Activated CD4-positive, alpha-beta T cell treated with anti-CD3 and anti-CD28 coated beads for 36 hours (primary cell): ENCODE measurements around the gene LRRC8A. TPM values are rescaled to one million over a fixed set of nuclear protein-coding genes. Genes with fewer than 3 reads are reported as not detected.
"Not testable (repeated sequence)": the region's sequence is repeated elsewhere in the genome, so short reads cannot be mapped to it uniquely, and the experiment has no call there.

Experiments used
- ATAC-seq: fragments of 200-7000 bp; cut with Tn5 transposase; one replicate; pipeline ENCODE4 v1.10.0; 2021; ENCODE audit warnings: mild to moderate bottlenecking, moderate library complexity
- CTCF ChIA-PET: fragments of 350-600 bp; sonication (Branson Sonifier 250); formaldehyde crosslinking; loops from one replicate; lab custom pipeline; 2021; ENCODE audit warnings: antibody characterized with exemption; lab: Charles Lee
- POLR2A ChIA-PET: fragments of 350-600 bp; sonication (Branson Sonifier 250); formaldehyde crosslinking; loops from one replicate; lab custom pipeline; 2021; ENCODE audit warnings: antibody characterized with exemption, inconsistent platforms; lab: Charles Lee
- DNase-seq: peaks from one replicate; pipeline ENCODE4 v3.0.0-alpha.2; 2020
- H3K27ac Mint-ChIP-seq: one replicate; pipeline ENCODE4 v1.8.0; 2021; ENCODE audit warnings: mixed read lengths
- H3K27me3 Mint-ChIP-seq: one replicate; pipeline ENCODE4 v1.8.0; 2021; ENCODE audit warnings: mixed read lengths
- H3K36me3 Mint-ChIP-seq: one replicate; pipeline ENCODE4 v1.8.0; 2021; ENCODE audit warnings: low read depth, mixed read lengths
- H3K4me1 Mint-ChIP-seq: one replicate; pipeline ENCODE4 v1.8.0; 2021; ENCODE audit warnings: mixed read lengths
- H3K4me3 Mint-ChIP-seq: one replicate; pipeline ENCODE4 v1.8.0; 2021; ENCODE audit warnings: mild to moderate bottlenecking, moderate library complexity, mixed read lengths
- H3K9me3 Mint-ChIP-seq: one replicate; pipeline ENCODE4 v1.8.0; 2021; ENCODE audit warnings: low read depth, mixed read lengths
- intact Hi-C, 2 experiments: fragments of 100-400 bp; cut with DNase I in 1 of 2; cut with micrococcal nuclease in 1 of 2; formaldehyde crosslinking; loops; one replicate each; pipeline versions ENCODE4 v1.14.2 to v1.15.1; 2022 to 2024; cut with DNase I, micrococcal nuclease
- total RNA-seq, 2 experiments: library from RNA; stranded (reverse); gene quantifications; one replicate each; pipeline ENCODE4 v1.2.3, GENCODE V29; 2021

LRRC8A gene
- 10 to 100 TPM; 14.9 to 15.5 TPM for total RNA-seq

GRCh38 chr9:128881884-128882676 lies at the start of gene LRRC8A, which contains the start of gene KYAT1:
Gene LRRC8A (plus strand): TSS chr9:128882133. CDS start chr9:128907165, 25,032 bp downstream.
Gene KYAT1 (minus strand): TSS chr9:128881950. CDS start chr9:128845405, 36,545 bp downstream.
- peaks cover 13% of the 10 kb centered on the region for H3K36me3 Mint-ChIP-seq
- H3K4me1 Mint-ChIP-seq, result peaks cover 56% of the 10 kb centered on the region
- DNase-seq (peak; percentile 99), ATAC-seq (peak; percentile 95)
- H3K27ac Mint-ChIP-seq, result peak within 1 kb of the TSS; percentile 91
- H3K4me3 Mint-ChIP-seq, result peak within 1 kb of the TSS; percentile 94
- H3K9me3 Mint-ChIP-seq, result no peaks in the 10 kb centered on the region
- POLR2A ChIA-PET, result interaction anchor here (0.6 to 1.0 kb wide), 3 partner anchors 66 to 184 kb away, joined by 3 to 8 read pairs (median 4); no protein-coding TSS in a partner anchor
- intact Hi-C loops, result loop anchor here (1.0 to 5.0 kb wide), 27 partner anchors 19 to 815 kb away; partner anchors contain the start of genes DOLK (in 2 of the 2), ENDOG (in 2 of the 2), NUP188 (in 2 of the 2) and DOLPP1 (in 1 of the 2)
- CTCF ChIA-PET, result interaction anchor here (0.6 to 5.7 kb wide), 4 partner anchors 19 to 167 kb away, joined by 3 to 29 read pairs (median 6); no protein-coding TSS in a partner anchor
- no peaks in the 10 kb centered on the region for H3K27me3 Mint-ChIP-seq

- no peaks in the 10 kb centered on the region for H3K27me3 Mint-ChIP-seq
- peaks cover 10% of the 10 kb centered on the region for H3K4me1 Mint-ChIP-seq
- H3K27ac Mint-ChIP-seq, result no peak overlapping the region
- H3K4me3 Mint-ChIP-seq, result no peak overlapping the region
- peaks cover 18% of the 10 kb centered on the region for H3K36me3 Mint-ChIP-seq
- no peak for ATAC-seq
- no peak for DNase-seq
- POLR2A ChIA-PET, result no interaction called here
- intact Hi-C loops, result no loop called here
- H3K9me3 Mint-ChIP-seq, result no peaks in the 10 kb centered on the region
- CTCF ChIA-PET, result no interaction called here
Measured at GRCh38 chr9:128833696-128834095, 48.2 kb upstream of the LRRC8A start.

- ChIA-PET POLR2A (no interaction called here), CTCF (no interaction called here)
- Mint-ChIP-seq H3K4me1 (no peaks in the 10 kb centered on the region), H3K27me3 (no peaks in the 10 kb centered on the region), H3K27ac (no peak overlapping the region), H3K9me3 (no peaks in the 10 kb centered on the region), H3K4me3 (no peak overlapping the region), H3K36me3 (peaks cover 16% of the 10 kb centered on the region)
- no peak for ATAC-seq
- no peak for DNase-seq
- intact Hi-C loops, result no loop called here
Measured at GRCh38 chr9:128835246-128836210, 46.4 kb upstream of the LRRC8A start.

GRCh38 chr9:128836509-128837145 lies 45.3 kb upstream of the LRRC8A start:
- DNase-seq, result no peak
- CTCF ChIA-PET, result no interaction called here
- Mint-ChIP-seq H3K9me3 (no peaks in the 10 kb centered on the region), H3K27me3 (no peaks in the 10 kb centered on the region), H3K4me1 (no peaks in the 10 kb centered on the region), H3K4me3 (no peak overlapping the region), H3K36me3 (peaks cover 16% of the 10 kb centered on the region), H3K27ac (no peak overlapping the region)
- ATAC-seq, result no peak
- POLR2A ChIA-PET, result no interaction called here
- intact Hi-C loops, result no loop called here

- Mint-ChIP-seq H3K36me3 (peaks cover 16% of the 10 kb centered on the region), H3K27me3 (no peaks in the 10 kb centered on the region), H3K4me3 (no peak overlapping the region), H3K27ac (no peak overlapping the region), H3K9me3 (no peaks in the 10 kb centered on the region), H3K4me1 (no peaks in the 10 kb centered on the region)
- ChIA-PET CTCF (interaction anchor here (0.6 kb wide), 1 partner anchor 543 kb away, joined by 3 read pairs; no protein-coding TSS in a partner anchor), POLR2A (no interaction called here)
- no peak for ATAC-seq
- intact Hi-C loops, result no loop called here
- DNase-seq, result no peak
Measured at GRCh38 chr9:128838338-128838737, 43.6 kb upstream of the LRRC8A start.

- Mint-ChIP-seq H3K27me3 (no peaks in the 10 kb centered on the region), H3K4me1 (no peaks in the 10 kb centered on the region), H3K4me3 (no peak overlapping the region), H3K27ac (no peak overlapping the region), H3K36me3 (peaks cover 8% of the 10 kb centered on the region), H3K9me3 (no peaks in the 10 kb centered on the region)
- no peak for DNase-seq
- ChIA-PET POLR2A (interaction anchor here (0.7 kb wide), 1 partner anchor 434 kb away, joined by 6 read pairs; no protein-coding TSS in a partner anchor), CTCF (interaction anchor here (0.6 kb wide), 1 partner anchor 92 kb away, joined by 3 read pairs; no protein-coding TSS in a partner anchor)
- ATAC-seq, result no peak
- intact Hi-C loops, result no loop called here
Measured at GRCh38 chr9:128840524-128840923, 41.4 kb upstream of the LRRC8A start.

- H3K27me3 Mint-ChIP-seq, result no peaks in the 10 kb centered on the region
- ChIA-PET CTCF (interaction anchor here (1.3 kb wide), 1 partner anchor 10 kb away, joined by 4 read pairs; no protein-coding TSS in a partner anchor), POLR2A (no interaction called here)
- H3K9me3 Mint-ChIP-seq, result no peaks in the 10 kb centered on the region
- H3K4me1 Mint-ChIP-seq, result no peaks in the 10 kb centered on the region
- no peak overlapping the region for H3K4me3 Mint-ChIP-seq
- DNase-seq (no peak), ATAC-seq (no peak)
- H3K36me3 Mint-ChIP-seq, result peaks cover 8% of the 10 kb centered on the region
- H3K27ac Mint-ChIP-seq, result no peak overlapping the region
- intact Hi-C loops, result no loop called here
Measured at GRCh38 chr9:128841694-128842492, 40.0 kb upstream of the LRRC8A start.

- H3K27ac Mint-ChIP-seq, DNase-seq, H3K4me3 Mint-ChIP-seq, CTCF ChIA-PET, H3K27me3 Mint-ChIP-seq, ATAC-seq, POLR2A ChIA-PET, H3K4me1 Mint-ChIP-seq, intact Hi-C loops, H3K9me3 Mint-ChIP-seq: not testable (repeated sequence)
- peaks cover 10% of the 10 kb centered on the region for H3K36me3 Mint-ChIP-seq
Measured at GRCh38 chr9:128843171-128843570, 38.8 kb upstream of the LRRC8A start.

- H3K9me3 Mint-ChIP-seq, result peaks cover 3% of the 10 kb centered on the region
- ATAC-seq (no peak), DNase-seq (no peak)
- H3K27ac Mint-ChIP-seq, result no peak overlapping the region
- H3K27me3 Mint-ChIP-seq, result no peaks in the 10 kb centered on the region
- H3K4me3 Mint-ChIP-seq, result no peak overlapping the region
- ChIA-PET POLR2A (no interaction called here), CTCF (interaction anchor here (0.8 to 1.6 kb wide), 2 partner anchors 18 to 56 kb away, joined by 3 to 5 read pairs; no protein-coding TSS in a partner anchor)
- H3K36me3 Mint-ChIP-seq, result peaks cover 15% of the 10 kb centered on the region
- no peaks in the 10 kb centered on the region for H3K4me1 Mint-ChIP-seq
- intact Hi-C loops, result no loop called here
Measured at GRCh38 chr9:128845186-128845931, 36.6 kb upstream of the LRRC8A start.

GRCh38 chr9:128846680-128847030 lies 35.3 kb upstream of the LRRC8A start:
- intact Hi-C loops, result no loop called here
- CTCF ChIA-PET, result interaction anchor here (0.7 kb wide), 1 partner anchor 16 kb away, joined by 3 read pairs; no protein-coding TSS in a partner anchor
- no peak for DNase-seq

More at GRCh38 chr9:128846680-128847030, 35.3 kb upstream of the LRRC8A start:
- Mint-ChIP-seq H3K27me3 (no peaks in the 10 kb centered on the region), H3K4me3 (no peak overlapping the region), H3K4me1 (no peaks in the 10 kb centered on the region), H3K27ac (no peak overlapping the region), H3K36me3 (peaks cover 27% of the 10 kb centered on the region), H3K9me3 (peaks cover 14% of the 10 kb centered on the region)
- POLR2A ChIA-PET, result no interaction called here
- ATAC-seq, result no peak
